Kidney (tissue), 14 donors: Measurements from ENCODE around the gene BTBD1. TPM values are rescaled to one million over a fixed set of nuclear protein-coding genes. Genes with fewer than 3 reads are reported as not detected.

Experiments
- DNase-seq, 5 donors: peaks; one replicate each; pipeline ENCODE4 v3.0.0-alpha.2; 2013 to 2020
- FAIRE-seq: peaks from 2 replicates; lab custom pipeline; 2012; peaks lifted over from hg19 to GRCh38; lab: Jason Lieb, UNC
- H3K27ac ChIP-seq, 2 donors: one replicate each; pipeline ENCODE4 v1.7.0; 2013; ENCODE audit warnings: low read depth in 2 of 2, low read length in 2 of 2, inconsistent platforms in 1 of 2
- H3K27me3 ChIP-seq: one replicate; pipeline ENCODE4 v1.7.1; 2013; ENCODE audit warnings: low read length, inconsistent platforms; ENCODE audit not compliant: control insufficient read depth, insufficient read depth
- H3K36me3 ChIP-seq, 3 donors: one replicate each; pipeline versions ENCODE4 v1.7.0 to v1.7.1; 2013; ENCODE audit warnings: low read length in 3 of 3, control low read depth in 1 of 3, inconsistent platforms in 1 of 3; ENCODE audit not compliant: insufficient read depth in 3 of 3, control insufficient read depth in 2 of 3
- H3K4me1 ChIP-seq, 3 donors: one replicate each; pipeline versions ENCODE4 v1.7.0 to v1.7.1; 2013; ENCODE audit warnings: low read length in 3 of 3, inconsistent platforms in 1 of 3, low read depth in 1 of 3; ENCODE audit not compliant: control insufficient read depth in 2 of 3, insufficient read depth in 2 of 3
- H3K4me3 ChIP-seq, 3 donors: one replicate each; pipeline versions ENCODE4 v1.7.0 to v1.8.1; 2013; ENCODE audit warnings: low read length in 3 of 3, control low read depth in 1 of 3, inconsistent platforms in 1 of 3
- H3K9ac ChIP-seq, 3 donors: one replicate each; pipeline versions ENCODE4 v1.7.0 to v1.7.1; 2013; ENCODE audit warnings: low read length in 3 of 3, control low read depth in 1 of 3, inconsistent platforms in 1 of 3
- H3K9me3 ChIP-seq, 3 donors: one replicate each; pipeline versions ENCODE4 v1.7.0 to v1.7.1; 2013; ENCODE audit warnings: low read length in 3 of 3, control low read depth in 1 of 3, inconsistent platforms in 1 of 3; ENCODE audit not compliant: control insufficient read depth in 2 of 3, insufficient read depth in 1 of 3
- CTCF ChIP-seq: IDR thresholded peaks from 3 replicates; pipeline ENCODE4 v1.5.1; 2012; ENCODE audit warnings: mild to moderate bottlenecking, moderate library complexity, borderline replicate concordance; ENCODE audit not compliant: insufficient read depth; ENCODE audit errors: extremely low read depth
- intact Hi-C: fragments of 100-400 bp; cut with DNase I; formaldehyde crosslinking; loops from one replicate; pipeline ENCODE4 v1.11.1; 2022
- polyA plus RNA-seq: library from polyadenylated mRNA; stranded (reverse); fragments of 350-450 nt; fragmentation: Illumina TruSeq; extraction: RNeasy Lipid Tissue Mini Kit (QIAGEN cat#74804); gene quantifications from one replicate; pipeline ENCODE4 v1.2.3, GENCODE V29; 2014; ENCODE audit warnings: low read depth, low replicate concordance; ENCODE audit not compliant: insufficient read depth
- total RNA-seq: library from RNA; stranded (reverse); fragmentation: NEBNext Ultra II Directional; extraction: Animal tissue kit (Norgen Biotek cat#: 25700); gene quantifications from one replicate; pipeline ENCODE4 v1.2.1, GENCODE V29; 2021
- donor health status: control.
- donor health status: control.
- donor health status: control.
- donor health status: control.
- donor health status: control.
- donor health status: DM: yes; HTN: yes; CAD: no.
- donor health status: Normal renal cell carcinoma (clear cell type).

Gene BTBD1
- total and polyA plus RNA-seq, 2 donors from 2014 or later, result 29.1 to 52.0 TPM

- no peaks in the 10 kb centered on the region for H3K36me3 ChIP-seq
- no peaks in the 10 kb centered on the region for H3K9me3 ChIP-seq
- H3K27me3 ChIP-seq, result no peaks in the 10 kb centered on the region
- peaks cover 2 to 18% (median 10%) of the 10 kb centered on the region in 3 donors for H3K4me1 ChIP-seq
- H3K9ac ChIP-seq, result peak overlapping the region; percentile 37 to 55 (median 39)
- FAIRE-seq (no peak), DNase-seq (no peak)
- intact Hi-C loops, result no loop called here
- peak overlapping the region; percentile 42 to 92 (median 55) for H3K4me3 ChIP-seq
- no peak for TF ChIP-seq CTCF
- peak overlapping the region; percentile 91 to 94 for H3K27ac ChIP-seq
These were observed 548 bp upstream of the BTBD1 start for GRCh38 chr15:83067638-83067962.

- Histone ChIP-seq H3K4me3 (peak overlapping the region; percentile 92 to 95 (median 94)), H3K4me1 (peaks cover 2 to 24% (median 10%) of the 10 kb centered on the region in 3 donors), H3K27ac (peak overlapping the region; percentile 91 to 94), H3K9me3 (no peaks in the 10 kb centered on the region), H3K36me3 (no peaks in the 10 kb centered on the region), H3K9ac (peak overlapping the region; percentile 44 to 91 (median 90)), H3K27me3 (no peaks in the 10 kb centered on the region)
- intact Hi-C loops, result no loop called here
- no peak for TF ChIP-seq CTCF
- DNase-seq (peak in 4 of 5 donors; percentile 22 to 55 (median 42)), FAIRE-seq (no peak)
These were observed 868 bp downstream of the BTBD1 start for GRCh38 chr15:83066034-83066733.

- TF ChIP-seq CTCF, result no peak
- DNase-seq (no peak), FAIRE-seq (no peak)
- intact Hi-C loops, result no loop called here
- H3K9me3 ChIP-seq, result no peaks in the 10 kb centered on the region
- H3K9ac ChIP-seq, result peak overlapping the region; percentile 37 to 71 (median 38)
- no peak overlapping the region for H3K27ac ChIP-seq
- peak overlapping the region; percentile 92 to 95 (median 94) for H3K4me3 ChIP-seq
- H3K36me3 ChIP-seq, result no peaks in the 10 kb centered on the region
- peaks cover 2 to 24% (median 10%) of the 10 kb centered on the region in 3 donors for H3K4me1 ChIP-seq
- H3K27me3 ChIP-seq, result no peaks in the 10 kb centered on the region
These were observed 1.6 kb downstream of the BTBD1 start for GRCh38 chr15:83065431-83065830.
